CD4-positive, alpha-beta T cell treated with Interleukin-6 at 100 ng/mL for 8 hours (primary cell): ENCODE measurements around the gene ZNF555.
"Not testable (repeated sequence)": the region's sequence is repeated elsewhere in the genome, so short reads cannot be mapped to it uniquely, and the experiment has no call there.

Source experiments
- DNase-seq: peaks from one replicate; pipeline ENCODE4 v3.0.0-alpha.2; 2020; ENCODE audit warnings: mixed read lengths, low spot score

The ZNF555 gene

GRCh38 chr19:2869618-2870017 is 28.3 kb downstream of the ZNF555 start:
- DNase-seq: no peak

DNA sequence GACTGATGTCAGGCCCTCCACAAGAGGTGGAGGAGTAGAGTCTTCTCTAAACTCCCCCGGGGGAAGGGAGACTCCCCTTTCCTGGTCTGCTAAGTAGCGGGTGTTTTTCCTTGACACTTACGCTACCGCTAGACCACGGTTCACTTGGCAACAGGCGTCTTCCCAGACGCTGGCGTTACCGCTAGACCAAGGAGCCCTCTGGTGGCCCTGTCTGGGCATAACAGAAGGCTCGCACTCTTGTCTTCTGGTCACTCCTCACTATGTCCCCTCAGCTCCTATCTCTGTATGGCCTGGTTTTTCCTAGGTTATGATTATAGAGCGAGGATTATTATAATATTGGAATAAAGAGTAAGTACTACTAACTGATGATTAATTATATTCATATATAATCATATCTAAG is 30.9 kb downstream of the ZNF555 start:
- peak; percentile 5 for DNase-seq

DNA sequence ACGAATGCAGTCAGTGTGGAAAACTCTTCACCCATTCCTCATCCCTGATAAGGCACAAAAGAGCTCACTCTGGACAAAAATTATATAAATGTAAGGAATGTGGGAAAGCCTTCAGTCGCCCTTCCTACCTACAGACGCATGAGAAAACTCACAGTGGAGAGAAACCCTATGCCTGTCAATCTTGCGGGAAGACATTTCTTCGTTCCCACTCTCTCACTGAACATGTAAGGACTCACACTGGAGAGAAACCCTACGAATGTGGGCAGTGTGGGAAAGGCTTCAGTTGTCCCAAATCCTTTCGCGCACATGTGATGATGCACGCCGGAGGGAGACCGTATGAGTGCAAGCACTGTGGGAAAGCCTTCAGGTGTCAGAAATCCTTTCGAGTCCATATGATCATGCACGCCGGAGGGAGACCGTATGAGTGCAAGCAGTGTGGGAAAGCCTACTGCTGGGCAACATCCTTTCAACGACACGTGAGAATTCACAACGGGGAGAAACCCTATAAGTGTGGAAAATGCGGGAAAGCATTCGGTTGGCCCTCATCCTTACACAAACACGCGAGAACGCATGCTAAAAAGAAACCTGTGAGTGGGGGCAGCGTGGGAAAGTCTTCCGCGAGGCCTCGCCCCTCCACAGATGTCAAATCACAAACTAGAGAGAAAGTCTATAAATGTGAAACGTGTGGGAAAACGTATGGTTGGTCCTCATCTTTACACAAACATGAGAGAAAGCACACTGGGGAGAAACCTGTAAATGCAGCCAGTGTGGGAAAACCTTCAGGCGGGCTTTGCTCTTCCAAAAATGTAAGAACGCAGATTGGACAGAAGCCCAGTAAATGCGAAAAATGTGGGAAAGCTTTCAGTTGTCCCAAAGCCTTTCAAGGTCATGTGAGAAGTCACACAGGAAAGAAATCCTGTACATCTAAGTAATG is 36.4 kb downstream of the ZNF555 start:
- DNase-seq: no peak

DNA sequence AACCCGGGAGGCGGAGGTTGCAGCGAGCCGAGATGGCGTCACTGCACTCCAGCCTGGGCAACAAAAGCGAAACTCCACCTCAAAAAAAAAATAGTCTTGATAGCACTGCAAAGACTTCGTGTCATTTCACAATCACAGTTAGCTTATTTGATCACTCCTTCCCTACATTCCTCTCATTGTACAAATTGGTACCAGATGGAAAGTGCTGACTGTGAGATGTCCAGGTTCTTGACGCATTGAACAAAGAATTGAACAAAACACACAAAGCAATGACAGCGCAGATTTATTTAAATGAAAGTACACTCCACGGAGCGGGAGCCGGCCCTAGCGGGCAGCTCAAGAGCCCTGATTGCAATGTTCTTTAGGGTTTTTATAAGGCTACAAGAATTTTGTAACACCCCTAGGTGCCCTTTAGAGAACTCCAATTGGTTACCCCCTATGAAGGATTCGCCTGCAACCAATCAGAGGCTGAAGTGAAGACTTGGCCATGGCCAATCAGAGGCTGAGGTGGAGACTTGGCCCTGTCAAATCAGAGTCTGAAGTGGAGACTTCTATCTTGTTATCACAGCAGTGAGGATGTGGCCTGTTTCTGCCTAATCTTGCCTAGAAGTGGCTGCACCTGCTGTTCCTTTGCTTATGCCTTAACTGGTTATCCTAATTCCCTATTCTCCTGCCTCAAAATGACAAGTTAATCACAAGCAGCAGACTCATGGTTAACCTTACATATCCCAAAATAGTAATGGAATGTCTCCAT is 42.6 kb downstream of the ZNF555 start:
- DNase-seq: no peak

DNA sequence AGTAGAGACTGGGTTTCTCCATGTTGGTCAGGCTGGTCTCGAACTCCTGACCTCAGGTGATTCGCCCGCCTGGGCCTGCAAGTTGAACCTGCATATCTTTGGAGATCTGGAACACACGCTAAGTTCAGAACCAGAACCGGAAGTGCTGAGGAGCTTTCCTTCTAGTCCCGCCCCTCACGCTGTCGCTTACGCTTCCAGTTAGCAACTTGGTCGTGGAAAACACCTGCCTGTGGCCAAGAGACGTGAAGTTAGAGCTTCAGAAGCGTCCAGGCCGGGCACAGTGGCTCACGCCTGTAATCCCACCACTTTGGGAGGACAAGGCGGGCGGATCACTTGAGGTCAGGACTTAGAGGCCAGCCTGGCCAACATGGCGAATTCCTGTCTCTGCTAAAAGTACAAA is 44.5 kb downstream of the ZNF555 start:
- no peak for DNase-seq

DNA sequence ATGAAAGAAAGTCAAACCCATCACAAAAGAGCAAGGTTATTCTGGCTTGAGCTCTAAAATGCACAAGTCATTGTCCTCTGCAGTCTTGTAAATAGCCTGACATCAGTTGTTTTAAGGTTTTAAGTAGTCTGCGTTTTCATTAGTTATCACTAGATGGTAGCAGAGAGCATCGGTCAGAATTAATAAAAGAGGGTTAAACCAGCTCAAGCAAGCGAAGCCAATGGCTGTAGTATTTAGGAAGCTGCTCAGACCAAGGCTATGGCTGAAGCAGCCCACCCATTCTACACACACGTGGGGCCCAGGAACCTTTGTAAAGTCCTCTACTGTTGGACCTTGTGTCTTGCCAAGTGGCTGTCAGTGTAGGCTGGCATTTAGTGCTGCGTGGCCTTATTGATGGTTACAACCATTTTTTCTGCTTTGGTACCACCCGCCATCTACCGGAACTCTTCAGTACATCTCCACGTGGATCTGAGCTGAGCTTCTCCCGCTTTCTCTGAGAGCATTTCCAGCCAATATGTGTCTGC is 46.2 kb downstream of the ZNF555 start:
- peak; percentile 27 for DNase-seq

DNA sequence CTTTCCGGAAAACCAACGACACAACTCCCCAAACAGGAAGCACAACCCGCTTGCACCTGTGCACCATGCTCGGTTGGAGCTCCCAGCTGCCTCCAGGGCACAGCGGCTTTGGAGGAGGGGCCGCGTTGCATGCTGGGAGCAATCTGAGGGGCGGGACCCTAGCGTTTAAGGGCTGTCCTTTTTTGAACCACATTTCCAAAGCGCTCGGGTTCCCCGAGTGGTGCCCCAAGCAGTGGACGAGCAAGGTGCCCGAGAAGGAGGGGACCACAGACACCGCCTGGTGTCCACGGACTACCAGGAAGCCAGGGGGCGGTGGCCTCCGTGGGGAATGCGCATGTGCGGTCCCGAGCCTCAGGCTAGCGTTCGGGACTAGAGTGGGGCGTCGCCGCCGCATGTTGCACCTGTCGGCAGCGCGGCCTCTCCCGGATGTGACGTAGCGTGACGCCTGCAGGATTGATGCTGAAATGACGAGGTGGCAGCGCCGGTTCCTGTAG is 47.5 kb downstream of the ZNF555 start:
- DNase-seq: peak; percentile 40

DNA sequence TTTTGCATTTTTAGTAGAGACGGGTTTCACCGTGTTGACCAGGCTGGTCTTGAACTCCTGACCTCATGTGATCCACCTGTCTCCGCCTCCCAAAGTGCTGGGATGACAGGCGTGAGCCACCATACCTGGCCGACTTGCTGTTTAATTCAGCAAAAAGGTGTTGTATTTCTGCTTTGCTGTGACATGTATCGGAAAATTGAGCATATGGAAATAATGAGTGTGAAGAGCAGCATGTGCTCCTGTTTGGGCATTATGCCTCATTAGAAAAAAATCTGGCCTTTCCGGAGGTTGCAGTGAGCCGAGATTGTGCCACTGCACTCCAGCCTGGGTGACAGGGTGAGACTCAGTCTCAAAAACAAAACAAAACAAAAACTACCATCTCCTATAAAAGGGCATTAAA is 49.3 kb downstream of the ZNF555 start:
- not testable (repeated sequence) for DNase-seq

DNA sequence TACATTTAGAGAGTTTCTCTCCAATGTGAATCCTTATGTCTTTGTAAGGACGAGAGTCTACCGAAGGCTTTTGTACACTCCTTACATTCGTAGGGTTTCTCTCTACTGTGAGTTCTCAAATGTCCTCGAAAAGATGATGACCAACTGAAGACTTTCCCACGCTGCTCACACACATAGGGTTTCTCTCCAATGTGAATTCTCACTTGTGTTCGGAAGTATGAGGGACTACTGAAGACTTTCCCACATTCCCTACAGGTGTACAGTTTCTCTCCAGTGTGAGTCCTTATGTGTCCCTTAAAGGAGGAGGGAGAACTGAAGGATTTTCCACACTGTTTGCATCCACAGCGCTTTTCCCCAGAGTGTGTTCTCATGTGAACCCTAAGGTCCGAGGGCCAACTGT is 55.4 kb downstream of the ZNF555 start:
- DNase-seq: no peak

GRCh38 chr19:2900296-2901252 is 59.3 kb downstream of the ZNF555 start, which contains the start of gene ZNF57:
TSS of gene ZNF57 (plus strand) at chr19:2900928. CDS start at chr19:2901046, 118 bp downstream.
- DNase-seq: peak; percentile 99

- DNase-seq: no peak
Measured at GRCh38 chr19:2902590-2903218, 61.4 kb downstream of the ZNF555 start.

- not testable (repeated sequence) for DNase-seq
Measured at GRCh38 chr19:2903326-2903725, 62.1 kb downstream of the ZNF555 start.

GRCh38 chr19:2905918-2906519 is 64.7 kb downstream of the ZNF555 start:
- DNase-seq: no peak

DNA sequence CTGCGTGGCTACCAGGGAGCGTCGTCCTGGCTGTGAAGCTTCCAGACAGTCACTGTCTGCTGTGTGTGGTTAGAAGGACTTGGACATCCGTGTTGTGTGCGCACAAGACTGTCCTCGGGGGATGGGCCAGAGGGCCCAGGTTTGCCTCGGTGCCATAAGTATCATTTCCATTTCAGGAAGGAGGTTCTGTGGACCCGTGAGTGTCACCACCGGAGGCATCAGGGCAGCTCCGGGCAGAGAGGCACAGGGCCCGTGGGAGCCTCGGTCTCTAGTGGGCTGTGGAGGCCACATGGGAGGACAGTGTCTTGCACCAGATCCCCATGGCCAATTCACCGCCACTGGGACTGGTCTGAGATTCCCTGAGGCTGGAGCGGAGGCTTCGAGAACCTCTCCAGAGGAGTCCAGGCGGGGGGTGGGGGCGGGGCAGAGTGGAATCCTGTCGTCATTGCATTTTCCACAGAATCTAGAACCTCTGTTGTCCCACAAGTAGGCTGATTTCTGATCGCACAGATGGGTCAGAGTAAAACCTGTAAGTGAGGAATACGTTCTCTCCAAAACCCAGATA is 65.4 kb downstream of the ZNF555 start:
- DNase-seq: no peak
